ENCODE results near the gene ALDH1A2. TPM values are rescaled to one million over a fixed set of nuclear protein-coding genes. Genes with fewer than 3 reads are reported as not detected.
"Not testable (repeated sequence)": the region's sequence is repeated elsewhere in the genome, so short reads cannot be mapped to it uniquely, and the experiment has no call there.

Gene ALDH1A2
- total RNA-seq, 2 donors from 2014 or later, result 4.3 to 37.5 TPM

DNA sequence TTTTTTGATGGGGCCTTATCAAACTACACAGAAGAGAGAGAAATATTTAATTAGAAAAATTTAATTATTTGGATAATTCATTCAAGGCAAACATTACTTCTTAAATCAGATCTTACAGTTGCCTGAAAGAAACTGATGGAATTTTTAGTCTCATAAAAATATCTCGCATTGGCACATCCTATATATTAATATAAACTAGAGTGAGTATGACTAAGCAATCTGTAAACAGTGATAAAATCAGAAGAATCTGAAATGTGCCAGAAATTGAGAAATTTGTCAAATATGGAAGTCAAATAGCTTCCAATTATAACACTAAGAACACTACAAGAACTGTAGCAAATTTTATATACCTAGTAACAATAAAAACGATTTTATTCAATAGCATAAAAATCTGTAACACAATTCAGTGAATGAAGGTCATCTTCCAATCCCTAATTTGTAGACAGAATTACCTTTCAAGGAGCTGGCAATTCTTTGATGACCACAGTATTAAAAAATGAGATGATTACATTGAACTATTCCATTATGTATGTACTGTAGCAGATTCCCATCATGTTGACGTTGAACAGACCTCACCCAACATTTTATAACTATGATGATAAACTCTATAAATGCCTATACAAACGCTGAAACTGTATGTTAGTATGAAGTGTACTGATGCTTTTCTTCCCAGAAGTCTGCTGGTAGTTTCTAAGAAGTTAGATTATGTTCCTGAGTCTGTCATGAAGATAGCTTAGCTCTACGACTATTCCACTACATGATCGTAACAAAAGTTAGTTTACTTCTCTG is 63.0 kb downstream of the ALDH1A2 start:
- no peaks in the 10 kb centered on the region for H3K4me1 ChIP-seq (ENCODE audit: control insufficient read depth in 1 of 2, low read depth in 2 of 2)
- DNase-seq (ENCODE audit: low spot score) (no peak), ATAC-seq (ENCODE audit: insufficient number of reproducible peaks, low FRiP score, low read depth) (no peak)
- no peaks in the 10 kb centered on the region for H3K36me3 ChIP-seq
- TF ChIP-seq, protein P1, sequence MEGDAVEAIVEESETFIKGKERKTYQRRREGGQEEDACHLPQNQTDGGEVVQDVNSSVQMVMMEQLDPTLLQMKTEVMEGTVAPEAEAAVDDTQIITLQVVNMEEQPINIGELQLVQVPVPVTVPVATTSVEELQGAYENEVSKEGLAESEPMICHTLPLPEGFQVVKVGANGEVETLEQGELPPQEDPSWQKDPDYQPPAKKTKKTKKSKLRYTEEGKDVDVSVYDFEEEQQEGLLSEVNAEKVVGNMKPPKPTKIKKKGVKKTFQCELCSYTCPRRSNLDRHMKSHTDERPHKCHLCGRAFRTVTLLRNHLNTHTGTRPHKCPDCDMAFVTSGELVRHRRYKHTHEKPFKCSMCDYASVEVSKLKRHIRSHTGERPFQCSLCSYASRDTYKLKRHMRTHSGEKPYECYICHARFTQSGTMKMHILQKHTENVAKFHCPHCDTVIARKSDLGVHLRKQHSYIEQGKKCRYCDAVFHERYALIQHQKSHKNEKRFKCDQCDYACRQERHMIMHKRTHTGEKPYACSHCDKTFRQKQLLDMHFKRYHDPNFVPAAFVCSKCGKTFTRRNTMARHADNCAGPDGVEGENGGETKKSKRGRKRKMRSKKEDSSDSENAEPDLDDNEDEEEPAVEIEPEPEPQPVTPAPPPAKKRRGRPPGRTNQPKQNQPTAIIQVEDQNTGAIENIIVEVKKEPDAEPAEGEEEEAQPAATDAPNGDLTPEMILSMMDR (IDR thresholded peaks at IDR 0.05), result no peak
- no peaks in the 10 kb centered on the region for H3K27me3 ChIP-seq (replicated peaks; ENCODE audit: insufficient read depth)
- peaks cover 3% of the 10 kb centered on the region for H3K9me3 ChIP-seq
- H3K4me3 ChIP-seq, result no peak overlapping the region
- H3K27ac ChIP-seq, result no peak overlapping the region

DNA sequence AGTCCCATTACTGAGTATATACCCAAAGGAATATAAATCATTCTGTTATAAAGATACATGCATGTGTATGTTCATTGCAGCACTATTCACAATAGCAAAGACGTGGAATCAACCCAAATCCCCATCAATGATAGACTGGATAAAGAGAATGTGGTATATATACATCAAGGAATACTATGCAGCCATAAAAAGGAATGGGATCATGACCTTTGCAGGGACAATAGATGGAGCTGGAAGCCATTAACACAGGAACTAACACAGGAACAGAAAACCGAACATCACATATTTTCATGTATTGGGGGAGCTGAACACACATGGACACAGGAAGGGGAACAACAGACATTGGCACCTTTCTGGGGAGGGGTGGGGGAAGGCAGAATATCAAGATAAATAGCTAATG is 65.8 kb downstream of the ALDH1A2 start:
- not testable (repeated sequence) for H3K27ac ChIP-seq; H3K27me3 ChIP-seq (replicated peaks; ENCODE audit: insufficient read depth); ATAC-seq (ENCODE audit: insufficient number of reproducible peaks, low FRiP score, low read depth); H3K4me3 ChIP-seq; H3K9me3 ChIP-seq; H3K4me1 ChIP-seq (ENCODE audit: control insufficient read depth in 1 of 2, low read depth in 2 of 2); DNase-seq (ENCODE audit: low spot score); H3K36me3 ChIP-seq

DNA sequence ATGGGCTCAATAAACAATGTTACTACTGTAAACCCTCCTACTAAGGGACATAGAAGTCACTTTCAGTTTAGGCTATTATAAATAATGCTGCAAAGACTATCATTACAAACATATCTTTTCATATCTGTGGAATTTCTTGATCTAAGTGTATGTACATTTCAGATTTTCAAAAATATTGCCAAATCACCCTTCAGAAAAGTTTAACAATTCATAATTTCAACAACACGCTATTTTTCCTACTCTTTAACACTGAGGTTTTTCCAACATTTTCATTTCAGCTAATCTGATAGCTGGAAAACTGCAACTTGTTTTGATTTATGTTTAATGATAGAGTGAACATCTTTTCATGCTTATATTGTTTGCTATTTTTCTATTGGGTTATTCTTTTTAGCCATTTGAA is 69.0 kb downstream of the ALDH1A2 start:
- H3K27me3 ChIP-seq (replicated peaks; ENCODE audit: insufficient read depth), result no peaks in the 10 kb centered on the region
- no peak for ATAC-seq (ENCODE audit: insufficient number of reproducible peaks, low FRiP score, low read depth)
- no peaks in the 10 kb centered on the region for H3K4me1 ChIP-seq (ENCODE audit: control insufficient read depth in 1 of 2, low read depth in 2 of 2)
- H3K36me3 ChIP-seq, result no peaks in the 10 kb centered on the region
- TF ChIP-seq, protein P1 (IDR thresholded peaks at IDR 0.05), result no peak
- H3K27ac ChIP-seq, result no peak overlapping the region
- H3K9me3 ChIP-seq, result no peaks in the 10 kb centered on the region
- H3K4me3 ChIP-seq, result no peak overlapping the region
- DNase-seq (ENCODE audit: low spot score), result no peak

DNA sequence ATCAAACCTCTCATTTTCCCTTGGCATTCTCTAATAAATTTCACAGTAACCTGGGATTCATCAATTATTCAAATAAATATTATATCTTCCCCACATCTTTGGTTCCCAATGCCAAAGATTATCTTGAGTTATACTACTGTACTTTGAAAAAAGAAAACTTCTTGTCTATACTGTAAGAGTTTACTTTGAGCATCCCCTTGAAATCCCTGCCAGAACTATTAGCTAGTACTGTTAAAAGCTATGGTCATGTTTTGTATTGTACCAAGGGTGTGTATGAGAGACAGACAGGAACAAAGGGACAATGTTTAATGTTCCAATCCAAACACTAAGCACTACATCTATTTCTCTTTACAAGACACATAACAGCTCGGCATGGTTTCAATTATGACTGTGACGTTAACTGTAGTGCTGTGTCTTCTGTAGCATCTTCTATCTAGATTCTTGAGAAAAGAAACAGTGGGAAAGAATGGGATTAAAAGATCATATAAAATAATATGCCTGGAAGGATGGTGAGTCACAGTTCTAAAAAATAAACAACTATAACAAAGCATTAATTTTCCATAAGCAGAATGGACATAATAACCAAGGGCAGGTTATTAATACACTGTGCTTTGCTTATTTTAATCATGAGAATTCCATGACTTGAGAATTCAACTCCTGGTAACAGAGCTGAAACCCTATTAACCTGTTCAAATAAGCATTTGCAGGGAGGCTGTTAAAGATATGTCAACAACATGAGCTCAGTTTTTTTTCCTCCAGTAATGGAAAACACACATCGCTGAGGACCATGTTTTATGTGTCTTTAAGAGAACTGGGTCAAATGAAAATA is 71.1 kb downstream of the ALDH1A2 start:
- no peak for ATAC-seq (ENCODE audit: insufficient number of reproducible peaks, low FRiP score, low read depth)

DNA sequence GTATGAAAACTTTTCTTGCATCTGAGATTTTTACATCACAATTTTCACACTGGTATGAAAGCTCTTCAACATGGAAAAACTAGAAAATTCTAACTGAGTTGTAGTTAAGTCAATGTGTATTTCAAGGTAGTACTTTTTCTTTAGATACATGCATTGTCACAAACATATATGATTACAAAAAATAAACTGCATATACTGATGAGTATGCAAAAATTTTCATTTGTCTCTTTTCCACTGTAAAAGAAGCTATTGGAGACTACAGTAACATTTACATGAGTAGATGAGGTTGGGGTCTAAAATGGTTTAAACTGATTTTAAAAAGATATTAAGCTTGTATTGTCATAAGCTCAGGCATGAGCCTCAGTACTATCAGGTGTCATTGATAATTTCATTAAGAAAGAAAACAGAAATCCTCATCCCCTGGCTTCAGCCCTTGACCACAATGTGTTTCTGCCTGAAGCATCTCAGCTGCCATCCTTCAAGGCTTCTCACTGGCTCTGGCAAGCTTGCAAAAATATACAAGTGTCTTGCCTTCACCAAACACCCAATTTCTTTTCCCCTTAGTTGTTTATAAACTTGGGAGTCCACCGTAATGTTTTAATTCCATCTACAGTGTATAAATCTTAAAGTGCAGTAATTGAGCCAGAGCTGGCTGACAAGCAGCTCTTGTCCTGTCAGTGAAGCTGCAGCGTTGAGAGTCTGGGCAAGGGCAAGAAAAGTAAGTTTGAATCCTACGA is 71.9 kb downstream of the ALDH1A2 start:
- Histone ChIP-seq H3K27me3 (replicated peaks; ENCODE audit: insufficient read depth) (no peaks in the 10 kb centered on the region), H3K4me3 (no peak overlapping the region), H3K4me1 (ENCODE audit: control insufficient read depth in 1 of 2, low read depth in 2 of 2) (no peaks in the 10 kb centered on the region), H3K27ac (no peak overlapping the region), H3K9me3 (no peaks in the 10 kb centered on the region), H3K36me3 (no peaks in the 10 kb centered on the region)
- TF ChIP-seq, protein P1 (IDR thresholded peaks at IDR 0.05), result no peak
- ATAC-seq (ENCODE audit: insufficient number of reproducible peaks, low FRiP score, low read depth) (no peak), DNase-seq (ENCODE audit: low spot score) (no peak)

More for the DNA sequence above, 71.1 kb downstream of the ALDH1A2 start:
- TF ChIP-seq, protein P1 (IDR thresholded peaks at IDR 0.05), result no peak
- Histone ChIP-seq H3K27me3 (replicated peaks; ENCODE audit: insufficient read depth) (no peaks in the 10 kb centered on the region), H3K4me1 (ENCODE audit: control insufficient read depth in 1 of 2, low read depth in 2 of 2) (no peaks in the 10 kb centered on the region), H3K27ac (no peak overlapping the region), H3K36me3 (no peaks in the 10 kb centered on the region), H3K9me3 (no peaks in the 10 kb centered on the region), H3K4me3 (no peak overlapping the region)
- DNase-seq (ENCODE audit: low spot score), result no peak

Measured in thoracic aorta (tissue), 2 donors.